ENCODE results near the gene ENAH.

ENAH gene

DNA sequence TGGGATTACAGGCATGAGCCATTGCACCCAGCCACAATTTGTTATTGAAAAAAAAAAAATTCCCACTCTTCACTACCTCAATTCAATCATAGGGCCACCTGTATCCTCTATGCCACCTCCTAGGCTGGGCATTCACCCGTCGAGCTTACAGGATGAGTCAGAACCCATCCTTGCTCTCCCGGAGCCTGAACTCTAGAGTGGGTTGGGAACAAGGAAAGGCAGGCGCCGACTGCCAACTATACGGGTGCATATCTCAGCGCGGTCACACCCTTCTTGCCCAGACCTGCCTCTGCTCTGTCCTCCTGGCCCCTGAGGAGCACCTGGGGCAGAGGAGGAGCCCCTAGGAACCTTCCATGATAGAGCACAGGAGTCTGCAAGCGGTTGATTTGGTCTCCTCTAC is 203.7 kb downstream of the ENAH start:
- CTCF ChIA-PET, result interaction anchor here (1.5 to 12.4 kb wide), 3 partner anchors 11 to 35 kb away, joined by 4 to 136 read pairs (median 5); no protein-coding TSS in a partner anchor

DNA sequence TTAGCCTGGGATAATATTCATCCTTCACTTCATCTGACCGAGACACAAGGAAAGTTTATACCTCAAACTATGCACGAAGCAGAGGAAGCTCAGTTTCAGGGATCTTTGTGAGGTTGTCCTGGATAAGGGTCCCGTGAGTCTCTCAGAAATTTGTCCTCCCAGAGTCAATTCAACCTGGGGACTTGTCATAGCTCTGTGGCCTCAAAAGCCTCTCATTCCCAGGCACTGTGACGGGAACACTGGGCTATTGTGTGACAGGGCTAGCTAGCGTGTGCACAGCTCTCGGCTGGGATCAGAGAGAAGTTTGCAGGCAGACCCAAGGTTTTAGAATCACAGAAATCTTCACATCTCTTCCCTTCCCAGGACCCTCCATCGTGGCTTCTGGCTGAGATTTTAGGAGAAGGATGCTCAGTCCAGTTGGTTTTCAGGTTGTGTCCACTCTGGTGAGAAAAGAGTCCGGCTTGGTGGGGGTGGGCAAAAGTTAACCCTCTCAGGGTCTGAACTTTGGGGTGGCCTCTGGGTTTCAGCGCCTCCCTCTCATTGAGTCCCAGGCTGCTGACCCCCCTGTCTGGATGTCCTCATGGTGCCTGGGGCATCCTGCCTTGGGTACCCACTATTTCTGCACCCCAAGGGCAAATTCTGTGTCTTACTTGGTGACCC is 204.6 kb downstream of the ENAH start:
- WGBS (ENCODE audit: insufficient coverage), result 97% methylated on average over 9 of the region's 9 CpGs
- CTCF ChIA-PET, result interaction anchor here (1.2 to 12.4 kb wide), 4 partner anchors 13 to 40 kb away, joined by 3 to 136 read pairs (median 64); partner anchors contain the start of gene LBR

More for the DNA sequence above, 203.7 kb downstream of the ENAH start:
- Histone ChIP-seq H3K27ac (ENCODE audit: insufficient read depth in 1 of 2, low read depth in 1 of 2, low read length in 2 of 2, poor library complexity in 1 of 2, severe bottlenecking in 2 of 2) (no peak overlapping the region), H3K4me3 (ENCODE audit: control insufficient read depth in 1 of 7, extremely low read depth in 1 of 7, insufficient read depth in 4 of 7, low read depth in 2 of 7, low read length in 6 of 7) (no peak overlapping the region), H3K36me3 (ENCODE audit: control insufficient read depth in 4 of 4, insufficient read depth in 4 of 4, low read length in 3 of 4) (no peaks in the 10 kb centered on the region), H3K27me3 (replicated peaks in 2 of 5; ENCODE audit: control insufficient read depth in 4 of 5, insufficient read depth in 5 of 5, low read length in 4 of 5) (no peaks in the 10 kb centered on the region), H3K4me1 (ENCODE audit: control extremely low read depth in 1 of 4, control insufficient read depth in 4 of 4, insufficient read depth in 4 of 4, low read length in 3 of 4) (peaks cover 14 to 43% (median 40%) of the 10 kb centered on the region in 4 experiments), H3K9me3 (ENCODE audit: control extremely low read depth in 1 of 5, control insufficient read depth in 4 of 5, insufficient read depth in 2 of 5, low read depth in 1 of 5, low read length in 4 of 5) (no peaks in the 10 kb centered on the region)
- no peak for DNase-seq
- POLR2A ChIA-PET, result interaction anchor here (0.8 kb wide), 1 partner anchor 18 kb away, joined by 4 read pairs; no protein-coding TSS in a partner anchor
- WGBS (ENCODE audit: insufficient coverage), result 95% methylated on average over 8 of the region's 9 CpGs

DNA sequence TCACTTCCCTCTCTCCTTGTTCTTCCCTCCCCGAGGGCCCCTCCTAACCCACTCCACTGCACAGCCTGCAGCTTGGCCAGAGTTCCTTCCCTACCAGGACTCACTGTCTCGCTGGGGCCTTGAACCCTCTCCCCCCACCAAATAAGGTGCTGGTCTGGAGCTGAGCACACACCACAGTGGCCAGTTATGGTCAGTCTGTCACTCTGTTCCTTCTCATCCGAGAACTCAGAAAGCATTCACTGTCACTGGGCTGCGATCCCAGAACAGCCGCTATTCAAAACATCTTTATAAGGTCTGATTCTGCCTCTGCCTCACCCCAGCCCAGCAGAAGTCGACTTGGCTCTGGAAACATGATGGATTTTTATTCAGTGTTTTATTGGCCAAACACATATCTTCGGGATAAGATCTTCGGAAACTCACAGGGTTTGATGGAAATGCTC is 205.3 kb downstream of the ENAH start:
- Histone ChIP-seq H3K27ac (ENCODE audit: insufficient read depth in 1 of 2, low read depth in 1 of 2, low read length in 2 of 2, poor library complexity in 1 of 2, severe bottlenecking in 2 of 2) (no peak overlapping the region), H3K4me1 (ENCODE audit: control extremely low read depth in 1 of 4, control insufficient read depth in 4 of 4, insufficient read depth in 4 of 4, low read length in 3 of 4) (peaks cover 19 to 56% (median 53%) of the 10 kb centered on the region in 4 experiments), H3K4me3 (ENCODE audit: control insufficient read depth in 1 of 7, extremely low read depth in 1 of 7, insufficient read depth in 4 of 7, low read depth in 2 of 7, low read length in 6 of 7) (no peak overlapping the region), H3K27me3 (replicated peaks in 2 of 5; ENCODE audit: control insufficient read depth in 4 of 5, insufficient read depth in 5 of 5, low read length in 4 of 5) (no peaks in the 10 kb centered on the region), H3K9me3 (ENCODE audit: control extremely low read depth in 1 of 5, control insufficient read depth in 4 of 5, insufficient read depth in 2 of 5, low read depth in 1 of 5, low read length in 4 of 5) (no peaks in the 10 kb centered on the region), H3K36me3 (ENCODE audit: control insufficient read depth in 4 of 4, insufficient read depth in 4 of 4, low read length in 3 of 4) (no peaks in the 10 kb centered on the region)
- ChIA-PET CTCF (interaction anchor here (1.2 to 12.4 kb wide), 4 partner anchors 14 to 39 kb away, joined by 3 to 136 read pairs (median 64); partner anchors contain the start of gene LBR), POLR2A (no interaction called here)
- DNase-seq, result no peak
- 70% methylated on average over 8 of the region's 8 CpGs for WGBS (ENCODE audit: insufficient coverage)

More for the DNA sequence above, 204.6 kb downstream of the ENAH start:
- peaks cover 16 to 50% (median 48%) of the 10 kb centered on the region in 4 experiments for H3K4me1 ChIP-seq (ENCODE audit: control extremely low read depth in 1 of 4, control insufficient read depth in 4 of 4, insufficient read depth in 4 of 4, low read length in 3 of 4)
- no peaks in the 10 kb centered on the region for H3K27me3 ChIP-seq (replicated peaks in 2 of 5; ENCODE audit: control insufficient read depth in 4 of 5, insufficient read depth in 5 of 5, low read length in 4 of 5)
- no peak overlapping the region for H3K4me3 ChIP-seq (ENCODE audit: control insufficient read depth in 1 of 7, extremely low read depth in 1 of 7, insufficient read depth in 4 of 7, low read depth in 2 of 7, low read length in 6 of 7)
- H3K9me3 ChIP-seq (ENCODE audit: control extremely low read depth in 1 of 5, control insufficient read depth in 4 of 5, insufficient read depth in 2 of 5, low read depth in 1 of 5, low read length in 4 of 5), result no peaks in the 10 kb centered on the region
- no peak overlapping the region for H3K27ac ChIP-seq (ENCODE audit: insufficient read depth in 1 of 2, low read depth in 1 of 2, low read length in 2 of 2, poor library complexity in 1 of 2, severe bottlenecking in 2 of 2)
- DNase-seq, result no peak
- POLR2A ChIA-PET, result no interaction called here
- H3K36me3 ChIP-seq (ENCODE audit: control insufficient read depth in 4 of 4, insufficient read depth in 4 of 4, low read length in 3 of 4), result no peaks in the 10 kb centered on the region

DNA sequence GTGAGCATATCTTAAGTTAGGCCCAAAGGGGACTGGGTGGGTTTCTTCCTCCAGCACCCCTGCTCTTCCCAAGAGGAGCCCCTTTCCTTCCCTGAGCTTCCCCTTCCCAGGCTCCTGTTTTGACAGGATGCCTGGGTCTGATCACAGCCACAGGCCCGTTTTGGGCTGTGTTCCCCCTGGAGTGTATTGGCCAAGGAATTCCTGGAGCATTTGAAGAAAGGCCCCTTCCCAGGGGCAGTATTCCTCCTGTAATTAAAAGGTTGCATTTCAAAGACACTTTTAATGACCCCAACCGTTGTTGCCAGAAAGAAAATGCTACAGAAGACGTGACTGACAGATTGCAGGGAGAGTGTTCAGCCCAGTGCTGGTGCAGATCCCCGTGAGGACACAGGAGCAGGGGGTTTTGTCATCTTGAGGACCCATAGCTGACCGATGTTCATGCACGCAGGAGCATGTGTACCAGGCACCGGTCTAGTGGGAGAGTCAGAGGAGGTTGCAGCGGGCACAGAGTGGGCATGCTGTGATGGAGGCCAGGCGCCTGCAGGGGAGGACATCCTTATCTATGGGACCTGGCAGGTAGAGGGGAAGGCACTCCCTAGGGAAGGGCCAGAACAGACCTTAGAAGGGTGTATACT is 205.8 kb downstream of the ENAH start:
- WGBS (ENCODE audit: insufficient coverage), result 80% methylated on average over 8 of the region's 9 CpGs
- H3K36me3 ChIP-seq (ENCODE audit: control insufficient read depth in 4 of 4, insufficient read depth in 4 of 4, low read length in 3 of 4), result no peaks in the 10 kb centered on the region
- H3K27ac ChIP-seq (ENCODE audit: insufficient read depth in 1 of 2, low read depth in 1 of 2, low read length in 2 of 2, poor library complexity in 1 of 2, severe bottlenecking in 2 of 2), result no peak overlapping the region
- ChIA-PET CTCF (interaction anchor here (0.9 to 12.4 kb wide), 4 partner anchors 18 to 443 kb away, joined by 3 to 136 read pairs (median 63); partner anchors contain the start of gene LBR), POLR2A (interaction anchor here (0.7 kb wide), 1 partner anchor 649 kb away, joined by 3 read pairs; no protein-coding TSS in a partner anchor)
- no peaks in the 10 kb centered on the region for H3K27me3 ChIP-seq (replicated peaks in 2 of 5; ENCODE audit: control insufficient read depth in 4 of 5, insufficient read depth in 5 of 5, low read length in 4 of 5)
- no peaks in the 10 kb centered on the region for H3K9me3 ChIP-seq (ENCODE audit: control extremely low read depth in 1 of 5, control insufficient read depth in 4 of 5, insufficient read depth in 2 of 5, low read depth in 1 of 5, low read length in 4 of 5)
- H3K4me3 ChIP-seq (ENCODE audit: control insufficient read depth in 1 of 7, extremely low read depth in 1 of 7, insufficient read depth in 4 of 7, low read depth in 2 of 7, low read length in 6 of 7), result no peak overlapping the region
- peaks cover 19 to 59% (median 57%) of the 10 kb centered on the region in 4 experiments for H3K4me1 ChIP-seq (ENCODE audit: control extremely low read depth in 1 of 4, control insufficient read depth in 4 of 4, insufficient read depth in 4 of 4, low read length in 3 of 4)
- no peak for DNase-seq

DNA sequence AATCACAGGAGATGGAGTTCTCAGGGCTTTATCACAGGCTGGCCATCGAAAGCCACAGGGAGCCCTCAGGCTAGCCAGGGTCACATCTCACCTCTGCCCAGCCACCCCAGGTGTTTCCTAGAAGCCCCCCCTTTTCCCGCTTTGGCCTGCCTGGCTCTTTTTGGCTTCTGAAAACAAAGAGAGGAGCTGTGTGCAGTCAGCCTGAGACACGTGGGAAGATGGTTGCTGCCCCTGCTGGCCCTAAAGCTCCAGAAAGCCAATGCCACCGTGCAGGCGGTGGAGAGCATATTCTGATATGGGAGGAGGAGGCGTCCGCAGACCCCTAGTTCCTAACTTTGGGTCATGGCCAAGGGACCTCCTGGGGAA is 206.3 kb downstream of the ENAH start:
- Histone ChIP-seq H3K4me1 (ENCODE audit: control extremely low read depth in 1 of 4, control insufficient read depth in 4 of 4, insufficient read depth in 4 of 4, low read length in 3 of 4) (peaks cover 19 to 65% (median 59%) of the 10 kb centered on the region in 4 experiments), H3K9me3 (ENCODE audit: control extremely low read depth in 1 of 5, control insufficient read depth in 4 of 5, insufficient read depth in 2 of 5, low read depth in 1 of 5, low read length in 4 of 5) (no peaks in the 10 kb centered on the region), H3K36me3 (ENCODE audit: control insufficient read depth in 4 of 4, insufficient read depth in 4 of 4, low read length in 3 of 4) (no peaks in the 10 kb centered on the region), H3K27ac (ENCODE audit: insufficient read depth in 1 of 2, low read depth in 1 of 2, low read length in 2 of 2, poor library complexity in 1 of 2, severe bottlenecking in 2 of 2) (no peak overlapping the region), H3K27me3 (replicated peaks in 2 of 5; ENCODE audit: control insufficient read depth in 4 of 5, insufficient read depth in 5 of 5, low read length in 4 of 5) (no peaks in the 10 kb centered on the region), H3K4me3 (ENCODE audit: control insufficient read depth in 1 of 7, extremely low read depth in 1 of 7, insufficient read depth in 4 of 7, low read depth in 2 of 7, low read length in 6 of 7) (no peak overlapping the region)
- no peak for DNase-seq
- CTCF ChIA-PET, result interaction anchor here (0.9 to 12.4 kb wide), 4 partner anchors 18 to 443 kb away, joined by 3 to 136 read pairs (median 63); partner anchors contain the start of gene LBR
- POLR2A ChIA-PET, result interaction anchor here (0.7 kb wide), 1 partner anchor 649 kb away, joined by 3 read pairs; no protein-coding TSS in a partner anchor
- WGBS (ENCODE audit: insufficient coverage), result 62% methylated on average over 6 of the region's 7 CpGs

DNA sequence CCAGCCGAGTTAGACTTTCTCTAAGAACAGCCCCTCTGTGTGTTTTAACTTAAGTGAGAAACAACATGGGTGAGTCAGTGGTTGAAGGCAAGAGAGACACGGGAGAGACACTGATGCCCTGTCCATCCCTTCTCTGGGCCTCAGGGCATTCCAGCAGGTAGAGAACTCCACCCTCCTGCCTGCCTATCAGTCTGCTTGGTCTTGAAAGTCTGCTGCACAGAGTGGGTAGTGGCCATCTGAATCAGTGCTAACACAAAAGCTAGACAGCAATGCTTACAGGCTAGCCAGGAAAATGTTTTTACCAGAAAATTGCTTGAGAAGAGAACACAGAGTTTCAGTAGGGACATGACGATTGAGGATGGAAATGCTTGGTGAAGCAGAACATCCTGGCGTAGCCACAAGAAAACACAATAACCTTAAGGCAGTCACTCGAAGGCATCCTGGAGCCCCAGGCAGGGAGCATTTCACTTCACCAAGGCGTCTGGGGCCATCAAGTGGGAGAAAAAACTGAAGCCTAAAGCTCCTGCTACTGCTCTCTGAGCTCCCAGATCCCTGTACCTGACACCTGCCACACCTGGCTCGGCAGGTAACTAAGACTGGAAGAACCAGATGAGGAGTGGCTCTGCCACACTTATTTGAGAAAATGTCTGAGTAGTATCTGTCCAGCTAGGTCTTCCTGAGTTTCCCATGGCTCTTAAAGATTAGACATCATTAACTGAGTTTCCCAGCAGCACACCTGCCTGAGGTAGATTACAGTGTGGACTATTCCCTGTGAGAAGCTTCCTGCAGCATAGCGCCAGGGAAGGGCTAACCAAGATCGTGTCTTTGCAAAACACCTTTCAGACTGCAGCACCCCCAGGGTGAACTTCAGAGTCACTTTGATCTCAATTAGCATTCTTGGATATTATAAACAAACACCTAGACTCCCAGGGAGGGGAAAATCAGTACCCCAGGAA is 207.0 kb downstream of the ENAH start:
- Histone ChIP-seq H3K4me1 (ENCODE audit: control extremely low read depth in 1 of 4, control insufficient read depth in 4 of 4, insufficient read depth in 4 of 4, low read length in 3 of 4) (peaks cover 19 to 69% (median 58%) of the 10 kb centered on the region in 4 experiments), H3K27ac (ENCODE audit: insufficient read depth in 1 of 2, low read depth in 1 of 2, low read length in 2 of 2, poor library complexity in 1 of 2, severe bottlenecking in 2 of 2) (peak overlapping the region; percentile 62 to 74), H3K4me3 (ENCODE audit: control insufficient read depth in 1 of 7, extremely low read depth in 1 of 7, insufficient read depth in 4 of 7, low read depth in 2 of 7, low read length in 6 of 7) (peak overlapping the region in 4 of 7 experiments; percentile 22 to 67 (median 52)), H3K9me3 (ENCODE audit: control extremely low read depth in 1 of 5, control insufficient read depth in 4 of 5, insufficient read depth in 2 of 5, low read depth in 1 of 5, low read length in 4 of 5) (no peaks in the 10 kb centered on the region), H3K27me3 (replicated peaks in 2 of 5; ENCODE audit: control insufficient read depth in 4 of 5, insufficient read depth in 5 of 5, low read length in 4 of 5) (no peaks in the 10 kb centered on the region), H3K36me3 (ENCODE audit: control insufficient read depth in 4 of 4, insufficient read depth in 4 of 4, low read length in 3 of 4) (no peaks in the 10 kb centered on the region)
- CTCF ChIA-PET, result interaction anchor here (0.9 to 12.4 kb wide), 8 partner anchors 15 to 444 kb away, joined by 3 to 136 read pairs (median 6); partner anchors contain the start of gene LBR
- WGBS (ENCODE audit: insufficient coverage), result 61% methylated on average over 8 of the region's 9 CpGs
- POLR2A ChIA-PET, result interaction anchor here (0.7 to 1.5 kb wide), 3 partner anchors 18 to 650 kb away, joined by 3 to 15 read pairs (median 3); partner anchors contain the start of gene LBR
- peak in 1 of 3 donors; percentile 50 for DNase-seq

Data from common myeloid progenitor, CD34-positive (primary cell).